IPS-15b (cell line): ENCODE measurements around the gene CMKLR1.

ENCODE experiments used
- H3K27me3 ChIP-seq: one replicate; pipeline ENCODE4 v1.6.1; 2013; ENCODE audit warnings: low read length; ENCODE audit not compliant: control insufficient read depth, insufficient read depth
- H3K36me3 ChIP-seq: one replicate; pipeline ENCODE4 v1.6.1; 2013; ENCODE audit warnings: low read length; ENCODE audit not compliant: control insufficient read depth, insufficient read depth
- H3K4me1 ChIP-seq: one replicate; pipeline ENCODE4 v1.6.1; 2013; ENCODE audit warnings: mild to moderate bottlenecking, low read length; ENCODE audit not compliant: control insufficient read depth, insufficient read depth
- H3K4me3 ChIP-seq: one replicate; pipeline ENCODE4 v1.5.1; 2013; ENCODE audit warnings: low read depth, low read length
- H3K9ac ChIP-seq: one replicate; pipeline ENCODE4 v1.6.1; 2013; ENCODE audit warnings: low read depth, mild to moderate bottlenecking, low read length
- H3K9me3 ChIP-seq: one replicate; pipeline ENCODE4 v1.6.1; 2013; ENCODE audit warnings: mild to moderate bottlenecking, low read length; ENCODE audit not compliant: control insufficient read depth, insufficient read depth

Gene CMKLR1

GRCh38 chr12:108327621-108328344, 11.3 kb downstream of the CMKLR1 start:
- no peak overlapping the region for H3K9ac ChIP-seq
- no peaks in the 10 kb centered on the region for H3K36me3 ChIP-seq

GRCh38 chr12:108326254-108326750, 12.8 kb downstream of the CMKLR1 start:
- no peak overlapping the region for H3K9ac ChIP-seq
- no peak overlapping the region for H3K4me3 ChIP-seq
- no peaks in the 10 kb centered on the region for H3K36me3 ChIP-seq
- H3K27me3 ChIP-seq, result no peaks in the 10 kb centered on the region
- H3K4me1 ChIP-seq, result peaks cover 5% of the 10 kb centered on the region
- H3K9me3 ChIP-seq, result no peaks in the 10 kb centered on the region

More at GRCh38 chr12:108327621-108328344, 11.3 kb downstream of the CMKLR1 start:
- no peaks in the 10 kb centered on the region for H3K27me3 ChIP-seq
- H3K4me1 ChIP-seq, result no peaks in the 10 kb centered on the region
- no peaks in the 10 kb centered on the region for H3K9me3 ChIP-seq
- H3K4me3 ChIP-seq, result no peak overlapping the region

GRCh38 chr12:108325549-108325948, 13.6 kb downstream of the CMKLR1 start:
- Histone ChIP-seq H3K9ac (no peak overlapping the region), H3K27me3 (no peaks in the 10 kb centered on the region), H3K4me1 (peaks cover 8% of the 10 kb centered on the region), H3K4me3 (no peak overlapping the region), H3K9me3 (no peaks in the 10 kb centered on the region), H3K36me3 (no peaks in the 10 kb centered on the region)

GRCh38 chr12:108325018-108325358, 14.1 kb downstream of the CMKLR1 start:
- Histone ChIP-seq H3K27me3 (no peaks in the 10 kb centered on the region), H3K9me3 (no peaks in the 10 kb centered on the region), H3K9ac (no peak overlapping the region), H3K4me3 (no peak overlapping the region), H3K36me3 (no peaks in the 10 kb centered on the region), H3K4me1 (peaks cover 10% of the 10 kb centered on the region)

GRCh38 chr12:108324351-108325017, 14.6 kb downstream of the CMKLR1 start:
- Histone ChIP-seq H3K9ac (no peak overlapping the region), H3K4me1 (peaks cover 10% of the 10 kb centered on the region), H3K27me3 (no peaks in the 10 kb centered on the region), H3K9me3 (no peaks in the 10 kb centered on the region), H3K4me3 (no peak overlapping the region), H3K36me3 (no peaks in the 10 kb centered on the region)

GRCh38 chr12:108323581-108323980, 15.5 kb downstream of the CMKLR1 start:
- Histone ChIP-seq H3K4me3 (no peak overlapping the region), H3K9me3 (no peaks in the 10 kb centered on the region), H3K4me1 (peaks cover 10% of the 10 kb centered on the region), H3K27me3 (no peaks in the 10 kb centered on the region), H3K9ac (no peak overlapping the region), H3K36me3 (no peaks in the 10 kb centered on the region)

GRCh38 chr12:108322998-108323397, 16.1 kb downstream of the CMKLR1 start:
- Histone ChIP-seq H3K4me3 (no peak overlapping the region), H3K4me1 (peaks cover 10% of the 10 kb centered on the region), H3K9ac (no peak overlapping the region), H3K9me3 (no peaks in the 10 kb centered on the region), H3K36me3 (no peaks in the 10 kb centered on the region), H3K27me3 (no peaks in the 10 kb centered on the region)

GRCh38 chr12:108321688-108322087, 17.4 kb downstream of the CMKLR1 start:
- Histone ChIP-seq H3K9me3 (no peaks in the 10 kb centered on the region), H3K9ac (no peak overlapping the region), H3K4me3 (no peak overlapping the region), H3K27me3 (no peaks in the 10 kb centered on the region), H3K36me3 (no peaks in the 10 kb centered on the region), H3K4me1 (peaks cover 10% of the 10 kb centered on the region)

- Histone ChIP-seq H3K9me3 (no peaks in the 10 kb centered on the region), H3K4me3 (no peak overlapping the region), H3K9ac (no peak overlapping the region), H3K36me3 (no peaks in the 10 kb centered on the region), H3K27me3 (no peaks in the 10 kb centered on the region), H3K4me1 (peaks cover 17% of the 10 kb centered on the region)
Measured at GRCh38 chr12:108320507-108321293, 18.4 kb downstream of the CMKLR1 start.

- H3K27me3 ChIP-seq, result no peaks in the 10 kb centered on the region
- H3K4me3 ChIP-seq, result no peak overlapping the region
- no peaks in the 10 kb centered on the region for H3K36me3 ChIP-seq
- no peak overlapping the region for H3K9ac ChIP-seq
- no peaks in the 10 kb centered on the region for H3K9me3 ChIP-seq
- peaks cover 20% of the 10 kb centered on the region for H3K4me1 ChIP-seq
Measured at GRCh38 chr12:108319277-108320234, 19.6 kb downstream of the CMKLR1 start.
